Stimulated activated memory B cell treated with anti-CD40 and anti-IgM and Interleukin-4, amounts not matched to agents 10 μg/mL and 1 μg/mL and 100 μg/mL, for 72 hours (primary cell): ENCODE results near the gene OAS1.
"Not testable (repeated sequence)": the region's sequence is repeated elsewhere in the genome, so short reads cannot be mapped to it uniquely, and the experiment has no call there.

ENCODE experiments used
- ATAC-seq: fragments of 150-1000 bp; cut with Tn5 transposase; 2 replicates; pipeline ENCODE4 v1.10.0; 2021
- H3K27ac Mint-ChIP-seq: one replicate; pipeline ENCODE4 v1.8.0; 2022; ENCODE audit warnings: mild to moderate bottlenecking, mixed read lengths
- H3K27me3 Mint-ChIP-seq: one replicate; pipeline ENCODE4 v1.8.0; 2022; ENCODE audit warnings: mixed read lengths
- H3K36me3 Mint-ChIP-seq: one replicate; pipeline ENCODE4 v1.8.0; 2022; ENCODE audit warnings: mixed read lengths
- H3K4me1 Mint-ChIP-seq: one replicate; pipeline ENCODE4 v1.8.0; 2022; ENCODE audit warnings: mixed read lengths
- H3K4me3 Mint-ChIP-seq: one replicate; pipeline ENCODE4 v1.8.0; 2022; ENCODE audit warnings: mild to moderate bottlenecking, moderate library complexity, mixed read lengths
- H3K9me3 Mint-ChIP-seq: one replicate; pipeline ENCODE4 v1.8.0; 2022; ENCODE audit warnings: mixed read lengths

OAS1 gene

GRCh38 chr12:112938751-112939150, 32.0 kb downstream of the OAS1 start:
- Mint-ChIP-seq H3K9me3 (no peaks in the 10 kb centered on the region), H3K4me3 (peak overlapping the region; percentile 78), H3K36me3 (no peaks in the 10 kb centered on the region), H3K4me1 (peaks cover 18% of the 10 kb centered on the region), H3K27me3 (no peaks in the 10 kb centered on the region), H3K27ac (peak overlapping the region; percentile 71)
- ATAC-seq = peak; percentile 2

- no peaks in the 10 kb centered on the region for H3K27me3 Mint-ChIP-seq
- peak; percentile 78 for ATAC-seq
These were observed 33.1 kb downstream of the OAS1 start for GRCh38 chr12:112939761-112940381.

GRCh38 chr12:112941528-112942335, 35.0 kb downstream of the OAS1 start:
- Mint-ChIP-seq H3K4me3 (no peak overlapping the region), H3K27ac (no peak overlapping the region), H3K4me1 (peaks cover 18% of the 10 kb centered on the region), H3K27me3 (no peaks in the 10 kb centered on the region), H3K9me3 (no peaks in the 10 kb centered on the region), H3K36me3 (peaks cover 18% of the 10 kb centered on the region)
- ATAC-seq = no peak

More at GRCh38 chr12:112939761-112940381, 33.1 kb downstream of the OAS1 start:
- H3K4me3 Mint-ChIP-seq = peak overlapping the region; percentile 37
- no peaks in the 10 kb centered on the region for H3K9me3 Mint-ChIP-seq
- peak overlapping the region; percentile 71 for H3K27ac Mint-ChIP-seq
- H3K36me3 Mint-ChIP-seq = peaks cover 9% of the 10 kb centered on the region
- peaks cover 18% of the 10 kb centered on the region for H3K4me1 Mint-ChIP-seq

- H3K9me3 Mint-ChIP-seq = no peaks in the 10 kb centered on the region
- no peak overlapping the region for H3K27ac Mint-ChIP-seq
- no peak for ATAC-seq
- H3K4me3 Mint-ChIP-seq = no peak overlapping the region
- peaks cover 27% of the 10 kb centered on the region for H3K36me3 Mint-ChIP-seq
- H3K27me3 Mint-ChIP-seq = no peaks in the 10 kb centered on the region
- peaks cover 18% of the 10 kb centered on the region for H3K4me1 Mint-ChIP-seq
These were observed 35.8 kb downstream of the OAS1 start for GRCh38 chr12:112942572-112942971.

GRCh38 chr12:112944024-112944690, 37.4 kb downstream of the OAS1 start:
- Mint-ChIP-seq H3K36me3 (peaks cover 27% of the 10 kb centered on the region), H3K4me3 (no peak overlapping the region), H3K4me1 (peaks cover 12% of the 10 kb centered on the region), H3K27ac (no peak overlapping the region), H3K9me3 (no peaks in the 10 kb centered on the region), H3K27me3 (no peaks in the 10 kb centered on the region)
- no peak for ATAC-seq

GRCh38 chr12:112945515-112945914, 38.8 kb downstream of the OAS1 start:
- peaks cover 33% of the 10 kb centered on the region for H3K36me3 Mint-ChIP-seq
- no peak overlapping the region for H3K27ac Mint-ChIP-seq
- no peaks in the 10 kb centered on the region for H3K9me3 Mint-ChIP-seq
- no peaks in the 10 kb centered on the region for H3K4me1 Mint-ChIP-seq
- H3K4me3 Mint-ChIP-seq = no peak overlapping the region
- ATAC-seq = no peak
- no peaks in the 10 kb centered on the region for H3K27me3 Mint-ChIP-seq

GRCh38 chr12:112946236-112947000, 39.7 kb downstream of the OAS1 start:
- Mint-ChIP-seq H3K27me3 (no peaks in the 10 kb centered on the region), H3K4me3 (no peak overlapping the region), H3K9me3 (no peaks in the 10 kb centered on the region), H3K27ac (no peak overlapping the region), H3K36me3 (peaks cover 33% of the 10 kb centered on the region), H3K4me1 (no peaks in the 10 kb centered on the region)
- ATAC-seq = no peak

GRCh38 chr12:112947314-112947713, 40.6 kb downstream of the OAS1 start:
- H3K27me3 Mint-ChIP-seq = no peaks in the 10 kb centered on the region
- H3K36me3 Mint-ChIP-seq = peaks cover 39% of the 10 kb centered on the region
- no peak for ATAC-seq
- H3K9me3 Mint-ChIP-seq = peaks cover 2% of the 10 kb centered on the region
- H3K4me3 Mint-ChIP-seq = no peak overlapping the region
- H3K27ac Mint-ChIP-seq = no peak overlapping the region
- H3K4me1 Mint-ChIP-seq = no peaks in the 10 kb centered on the region

GRCh38 chr12:112947761-112948160, 41.0 kb downstream of the OAS1 start:
- H3K27ac Mint-ChIP-seq = no peak overlapping the region
- peaks cover 44% of the 10 kb centered on the region for H3K36me3 Mint-ChIP-seq
- H3K4me3 Mint-ChIP-seq = no peak overlapping the region
- ATAC-seq = no peak
- H3K4me1 Mint-ChIP-seq = no peaks in the 10 kb centered on the region
- H3K27me3 Mint-ChIP-seq = no peaks in the 10 kb centered on the region
- H3K9me3 Mint-ChIP-seq = peaks cover 6% of the 10 kb centered on the region

- no peaks in the 10 kb centered on the region for H3K4me1 Mint-ChIP-seq
- no peak for ATAC-seq
- peaks cover 50% of the 10 kb centered on the region for H3K36me3 Mint-ChIP-seq
- H3K4me3 Mint-ChIP-seq = no peak overlapping the region
- H3K27ac Mint-ChIP-seq = no peak overlapping the region
- peaks cover 9% of the 10 kb centered on the region for H3K9me3 Mint-ChIP-seq
- H3K27me3 Mint-ChIP-seq = no peaks in the 10 kb centered on the region
These were observed 42.0 kb downstream of the OAS1 start for GRCh38 chr12:112948806-112949205.

- Mint-ChIP-seq H3K9me3 (peaks cover 9% of the 10 kb centered on the region), H3K4me3 (no peak overlapping the region), H3K27ac (no peak overlapping the region), H3K36me3 (peaks cover 42% of the 10 kb centered on the region), H3K4me1 (no peaks in the 10 kb centered on the region), H3K27me3 (no peaks in the 10 kb centered on the region)
- ATAC-seq = no peak
These were observed 43.9 kb downstream of the OAS1 start for GRCh38 chr12:112950701-112951100.

- H3K36me3 Mint-ChIP-seq = peaks cover 82% of the 10 kb centered on the region
These were observed 50.4 kb downstream of the OAS1 start for GRCh38 chr12:112957125-112957524.

GRCh38 chr12:112961074-112961473, 54.3 kb downstream of the OAS1 start:
- H3K9me3 Mint-ChIP-seq = peaks cover 7% of the 10 kb centered on the region

More at GRCh38 chr12:112957125-112957524, 50.4 kb downstream of the OAS1 start:
- peaks cover 16% of the 10 kb centered on the region for H3K9me3 Mint-ChIP-seq
- not testable (repeated sequence) for H3K4me3 Mint-ChIP-seq, H3K4me1 Mint-ChIP-seq, H3K27me3 Mint-ChIP-seq, H3K27ac Mint-ChIP-seq, ATAC-seq

GRCh38 chr12:112961536-112961935, 54.8 kb downstream of the OAS1 start:
- peaks cover 88% of the 10 kb centered on the region for H3K36me3 Mint-ChIP-seq
- ATAC-seq = no peak

More at GRCh38 chr12:112961074-112961473, 54.3 kb downstream of the OAS1 start:
- Mint-ChIP-seq H3K4me1 (no peaks in the 10 kb centered on the region), H3K27me3 (no peaks in the 10 kb centered on the region), H3K4me3 (no peak overlapping the region), H3K36me3 (peaks cover 88% of the 10 kb centered on the region), H3K27ac (no peak overlapping the region)
- no peak for ATAC-seq

GRCh38 chr12:112962561-112962960, 55.8 kb downstream of the OAS1 start:
- Mint-ChIP-seq H3K36me3 (peaks cover 86% of the 10 kb centered on the region), H3K27ac (no peak overlapping the region), H3K27me3 (no peaks in the 10 kb centered on the region), H3K9me3 (peaks cover 7% of the 10 kb centered on the region), H3K4me1 (no peaks in the 10 kb centered on the region), H3K4me3 (no peak overlapping the region)
- ATAC-seq = no peak

More at GRCh38 chr12:112961536-112961935, 54.8 kb downstream of the OAS1 start:
- H3K27me3 Mint-ChIP-seq = no peaks in the 10 kb centered on the region
- peaks cover 7% of the 10 kb centered on the region for H3K9me3 Mint-ChIP-seq
- no peak overlapping the region for H3K4me3 Mint-ChIP-seq
- no peaks in the 10 kb centered on the region for H3K4me1 Mint-ChIP-seq
- H3K27ac Mint-ChIP-seq = no peak overlapping the region
